K562 (cell line): ENCODE data around the gene NDUFS6. TPM values are rescaled to one million over a fixed set of nuclear protein-coding genes. Genes with fewer than 3 reads are reported as not detected.

Experiments
- ATF1 ChIP-seq, 2 experiments: fragments of 450-650 bp in 1 of 2; IDR thresholded peaks; 2 replicates each; pipeline ENCODE4 v1.6.1; 2016; ENCODE audit warnings: missing compliant biosample characterization in 1 of 2, missing genetic modification characterization in 1 of 2
- ESRRA ChIP-seq: fragments of 450-650 bp; IDR thresholded peaks from 2 replicates; pipeline ENCODE4 v1.6.1; 2014; ENCODE audit warnings: low read depth, mild to moderate bottlenecking, moderate library complexity, borderline replicate concordance
- ETS2 ChIP-seq: IDR thresholded peaks from 2 replicates; pipeline ENCODE4 v1.6.1; 2016; ENCODE audit warnings: borderline replicate concordance, missing genetic modification characterization, mild to moderate bottlenecking, moderate library complexity, missing compliant biosample characterization; ENCODE audit not compliant: poor library complexity, severe bottlenecking
- HNRNPUL1 ChIP-seq: fragments of 200-400 bp; formaldehyde crosslinking; IDR thresholded peaks from 2 replicates; pipeline ENCODE4 v1.6.1; 2017; ENCODE audit warnings: low read length
- IRF1 ChIP-seq: sonication (generic); formaldehyde crosslinking; IDR thresholded peaks from 2 replicates; pipeline ENCODE4 v1.8.0; 2022; ENCODE audit warnings: missing genetic modification reagents, mild to moderate bottlenecking, borderline replicate concordance
- KAT2B ChIP-seq: IDR thresholded peaks from one replicate; pipeline ENCODE4 v1.6.1; 2012; ENCODE audit warnings: low read depth, mild to moderate bottlenecking, control low read depth, inconsistent platforms, low read length, moderate library complexity
- MBD1 ChIP-seq: fragments of 250-450 bp; sonication (Bioruptor Pico); IDR thresholded peaks from 2 replicates; pipeline ENCODE4 v1.8.0; 2022; ENCODE audit warnings: inconsistent platforms
- POLR2AphosphoS5 ChIP-seq: IDR thresholded peaks from 2 replicates; pipeline ENCODE4 v1.6.1; 2011; ENCODE audit warnings: mild to moderate bottlenecking, low read depth, low read length, moderate library complexity; ENCODE audit not compliant: control insufficient read depth, insufficient read depth
- SIX5 ChIP-seq, 2 experiments: IDR thresholded peaks; 2 replicates each; pipeline ENCODE4 v1.6.1; 2011; ENCODE audit warnings: low read length in 2 of 2, borderline replicate concordance in 1 of 2, low read depth in 1 of 2, mild to moderate bottlenecking in 1 of 2, moderate library complexity in 1 of 2; ENCODE audit not compliant: insufficient read depth in 1 of 2
- SMARCC2 ChIP-seq: fragments of 450-650 bp; IDR thresholded peaks from 2 replicates; pipeline ENCODE4 v1.6.1; 2017; ENCODE audit warnings: antibody characterized with exemption, moderate library complexity, mild to moderate bottlenecking, low read depth
- STAT5B ChIP-seq: fragments of 250-450 bp; sonication (Bioruptor Pico); IDR thresholded peaks from 2 replicates; pipeline ENCODE4 v1.8.0; 2021; ENCODE audit warnings: mild to moderate bottlenecking, inconsistent platforms
- ZNF444 ChIP-seq: fragments of 250-450 bp; sonication (Bioruptor Pico); IDR thresholded peaks from 2 replicates; pipeline ENCODE4 v1.4.0; 2020; ENCODE audit warnings: mild to moderate bottlenecking, moderate library complexity
- ZNF780A ChIP-seq: fragments of 250-450 bp; sonication (Bioruptor Pico); IDR thresholded peaks from 2 replicates; pipeline ENCODE4 v1.5.0; 2021; ENCODE audit warnings: mild to moderate bottlenecking
- polyA plus RNA-seq, 8 experiments: library from polyadenylated mRNA; depleted of rRNA in 4 of 8; stranded (reverse) in 5 of 8; unstranded in 3 of 8; fragments of >200 nt; fragmentation: Nextera tagmentation in 2 of 8; fragmentation: Illumina TruSeq in 1 of 8; extraction: Ambion mirVana in 2 of 8; extraction: Trizol in 1 of 8; gene quantifications; 2 replicates each; pipeline versions ENCODE4 v1.2.1 to v1.2.3, GENCODE V29; 2011 to 2014; ENCODE audit warnings: inconsistent platforms in 1 of 8, missing spikeins in 1 of 8
- total RNA-seq, 7 experiments: library from RNA; depleted of rRNA in 6 of 7; stranded (reverse); fragments of >200 nt in 6 of 7; fragmentation: Illumina TruSeq in 2 of 7; extraction: Trizol in 2 of 7; gene quantifications; 2 replicates each; pipeline versions ENCODE4 v1.2.1 to v1.2.3, GENCODE V29; 2011 to 2021; ENCODE audit warnings: low replicate concordance in 1 of 7
- TF ChIP-seq, protein P1 (sequence below), 3 experiments: IDR thresholded peaks in 2 of 3; conservative IDR thresholded peaks in 1 of 3; 2 replicates each; pipeline ENCODE4 v1.5.1; 2011 to 2012; ENCODE audit warnings: low read length in 3 of 3, mild to moderate bottlenecking in 3 of 3, control low read depth in 2 of 3, improper control_type of control experiment in 1 of 3, inconsistent platforms in 1 of 3, low read depth in 1 of 3, mixed read lengths in 1 of 3, moderate library complexity in 1 of 3; ENCODE audit not compliant: insufficient read depth in 2 of 3
- TF ChIP-seq, protein P2 (sequence below): fragments of 200-800 bp; sonication (Bioruptor generic); IDR thresholded peaks from 2 replicates; pipeline ENCODE4 v1.6.1; 2017; ENCODE audit warnings: missing genetic modification characterization, missing compliant biosample characterization
- TF ChIP-seq, protein P3 (sequence below): fragments of 200-800 bp; sonication (Bioruptor generic); IDR thresholded peaks from 2 replicates; pipeline ENCODE4 v1.6.1; 2017; ENCODE audit warnings: missing genetic modification characterization, missing compliant biosample characterization
- TF ChIP-seq, protein P4 (sequence below): fragments of 250-450 bp; sonication (Bioruptor Pico); IDR thresholded peaks from 2 replicates; pipeline ENCODE4 v1.9.0; 2021; ENCODE audit warnings: mild to moderate bottlenecking
- TF ChIP-seq, protein P5 (sequence below): sonication (generic); formaldehyde crosslinking; IDR thresholded peaks from 2 replicates; pipeline ENCODE4 v1.9.0; 2022; ENCODE audit warnings: mild to moderate bottlenecking, missing genetic modification reagents

NDUFS6 gene
- total and polyA plus RNA-seq, 9 of the 15 experiments (the other 6 are each of a cell fraction or from before 2014, with no cell fraction given), result 36.1 to 291 (median 77.0) TPM

- peak; percentile 97 for TF ChIP-seq ESRRA
- no peak for TF ChIP-seq ZNF444
- TF ChIP-seq SIX5 (IDR thresholded peaks at IDR 0.05; ENCODE audit: borderline replicate concordance in 1 of 2, insufficient read depth in 1 of 2, low read depth in 1 of 2, low read length in 2 of 2), result no peak
- TF ChIP-seq KAT2B, result no peak
- TF ChIP-seq, protein P1, sequence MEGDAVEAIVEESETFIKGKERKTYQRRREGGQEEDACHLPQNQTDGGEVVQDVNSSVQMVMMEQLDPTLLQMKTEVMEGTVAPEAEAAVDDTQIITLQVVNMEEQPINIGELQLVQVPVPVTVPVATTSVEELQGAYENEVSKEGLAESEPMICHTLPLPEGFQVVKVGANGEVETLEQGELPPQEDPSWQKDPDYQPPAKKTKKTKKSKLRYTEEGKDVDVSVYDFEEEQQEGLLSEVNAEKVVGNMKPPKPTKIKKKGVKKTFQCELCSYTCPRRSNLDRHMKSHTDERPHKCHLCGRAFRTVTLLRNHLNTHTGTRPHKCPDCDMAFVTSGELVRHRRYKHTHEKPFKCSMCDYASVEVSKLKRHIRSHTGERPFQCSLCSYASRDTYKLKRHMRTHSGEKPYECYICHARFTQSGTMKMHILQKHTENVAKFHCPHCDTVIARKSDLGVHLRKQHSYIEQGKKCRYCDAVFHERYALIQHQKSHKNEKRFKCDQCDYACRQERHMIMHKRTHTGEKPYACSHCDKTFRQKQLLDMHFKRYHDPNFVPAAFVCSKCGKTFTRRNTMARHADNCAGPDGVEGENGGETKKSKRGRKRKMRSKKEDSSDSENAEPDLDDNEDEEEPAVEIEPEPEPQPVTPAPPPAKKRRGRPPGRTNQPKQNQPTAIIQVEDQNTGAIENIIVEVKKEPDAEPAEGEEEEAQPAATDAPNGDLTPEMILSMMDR (IDR thresholded peaks at IDR 0.05 in 2 of 3, conservative IDR thresholded peaks at IDR 0.05 in 1 of 3; ENCODE audit: insufficient read depth in 2 of 3, low read depth in 1 of 3, low read length in 3 of 3), result peak in 1 of 3 experiments; percentile 6; a peak in 1 of 6 replicates
- TF ChIP-seq SMARCC2, result no peak
- TF ChIP-seq STAT5B (CRISPR knock-in tag), result no peak
- TF ChIP-seq, protein P2, sequence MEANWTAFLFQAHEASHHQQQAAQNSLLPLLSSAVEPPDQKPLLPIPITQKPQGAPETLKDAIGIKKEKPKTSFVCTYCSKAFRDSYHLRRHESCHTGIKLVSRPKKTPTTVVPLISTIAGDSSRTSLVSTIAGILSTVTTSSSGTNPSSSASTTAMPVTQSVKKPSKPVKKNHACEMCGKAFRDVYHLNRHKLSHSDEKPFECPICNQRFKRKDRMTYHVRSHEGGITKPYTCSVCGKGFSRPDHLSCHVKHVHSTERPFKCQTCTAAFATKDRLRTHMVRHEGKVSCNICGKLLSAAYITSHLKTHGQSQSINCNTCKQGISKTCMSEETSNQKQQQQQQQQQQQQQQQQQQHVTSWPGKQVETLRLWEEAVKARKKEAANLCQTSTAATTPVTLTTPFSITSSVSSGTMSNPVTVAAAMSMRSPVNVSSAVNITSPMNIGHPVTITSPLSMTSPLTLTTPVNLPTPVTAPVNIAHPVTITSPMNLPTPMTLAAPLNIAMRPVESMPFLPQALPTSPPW (CRISPR knock-in tag), result peak; percentile 97
- no peak for TF ChIP-seq ZNF780A (CRISPR knock-in tag)
- TF ChIP-seq, protein P3, sequence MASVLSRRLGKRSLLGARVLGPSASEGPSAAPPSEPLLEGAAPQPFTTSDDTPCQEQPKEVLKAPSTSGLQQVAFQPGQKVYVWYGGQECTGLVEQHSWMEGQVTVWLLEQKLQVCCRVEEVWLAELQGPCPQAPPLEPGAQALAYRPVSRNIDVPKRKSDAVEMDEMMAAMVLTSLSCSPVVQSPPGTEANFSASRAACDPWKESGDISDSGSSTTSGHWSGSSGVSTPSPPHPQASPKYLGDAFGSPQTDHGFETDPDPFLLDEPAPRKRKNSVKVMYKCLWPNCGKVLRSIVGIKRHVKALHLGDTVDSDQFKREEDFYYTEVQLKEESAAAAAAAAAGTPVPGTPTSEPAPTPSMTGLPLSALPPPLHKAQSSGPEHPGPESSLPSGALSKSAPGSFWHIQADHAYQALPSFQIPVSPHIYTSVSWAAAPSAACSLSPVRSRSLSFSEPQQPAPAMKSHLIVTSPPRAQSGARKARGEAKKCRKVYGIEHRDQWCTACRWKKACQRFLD (CRISPR knock-in tag), result peak; percentile 93
- TF ChIP-seq, protein P4, sequence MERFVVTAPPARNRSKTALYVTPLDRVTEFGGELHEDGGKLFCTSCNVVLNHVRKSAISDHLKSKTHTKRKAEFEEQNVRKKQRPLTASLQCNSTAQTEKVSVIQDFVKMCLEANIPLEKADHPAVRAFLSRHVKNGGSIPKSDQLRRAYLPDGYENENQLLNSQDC (CRISPR knock-in tag), result no peak
- TF ChIP-seq ATF1 (CRISPR knock-in tag; IDR thresholded peaks at IDR 0.05), result no peak
- TF ChIP-seq ATF1 (tag; IDR thresholded peaks at IDR 0.05), result peak; percentile 66
- TF ChIP-seq MBD1 (CRISPR knock-in tag), result no peak
- peak; percentile 75; the same call in 1 of the 2 replicates for TF ChIP-seq POLR2AphosphoS5
- TF ChIP-seq ETS2, result no peak
- TF ChIP-seq, protein P5, sequence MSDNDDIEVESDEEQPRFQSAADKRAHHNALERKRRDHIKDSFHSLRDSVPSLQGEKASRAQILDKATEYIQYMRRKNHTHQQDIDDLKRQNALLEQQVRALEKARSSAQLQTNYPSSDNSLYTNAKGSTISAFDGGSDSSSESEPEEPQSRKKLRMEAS, result no peak
- no peak for TF ChIP-seq IRF1 (CRISPR knock-in tag)
- TF ChIP-seq HNRNPUL1, result no peak
Measured at GRCh38 chr5:1801222-1801966, at the start of gene NDUFS6 (continued).
